ENCODE data around the gene ZNF428. TPM values are rescaled to one million over a fixed set of nuclear protein-coding genes. Genes with fewer than 3 reads are reported as not detected.
A peak's percentile ranks its signal among the peaks of the same experiment; 100 is the strongest.

ZNF428 gene
- total RNA-seq, 4 donors from 2014 or later = 28.9 to 61.5 (median 33.5) TPM

GRCh38 chr19:43582495-43582894 lies 36.9 kb downstream of the ZNF428 start:
- no peak for DNase-seq
- H3K36me3 ChIP-seq = no peaks in the 10 kb centered on the region
- intact Hi-C loops (cut with DNase I) = no loop called here
- 97 to 100% methylated on average over 2 of the region's 2 CpGs for WGBS, 2 donors
- no peak overlapping the region for H3K4me3 ChIP-seq (replicated peaks in 1 of 3)
- H3K9me3 ChIP-seq = no peaks in the 10 kb centered on the region
- H3K4me1 ChIP-seq = peaks cover 4 to 29% of the 10 kb centered on the region in 2 donors
- H3K27me3 ChIP-seq = no peaks in the 10 kb centered on the region
- no peak overlapping the region for H3K27ac ChIP-seq
- TF ChIP-seq POLR2A (IDR thresholded peaks at IDR 0.05) (no peak), CTCF (IDR thresholded peaks at IDR 0.05) (no peak)

- H3K27ac ChIP-seq = no peak overlapping the region
- no peak for TF ChIP-seq CTCF (IDR thresholded peaks at IDR 0.05)
- TF ChIP-seq POLR2A (IDR thresholded peaks at IDR 0.05) = no peak
- peaks cover 4 to 28% of the 10 kb centered on the region in 2 donors for H3K4me1 ChIP-seq
- no peaks in the 10 kb centered on the region for H3K9me3 ChIP-seq
- no peaks in the 10 kb centered on the region for H3K27me3 ChIP-seq
- H3K4me3 ChIP-seq (replicated peaks in 1 of 3) = no peak overlapping the region
- 80 to 90% methylated on average over 7 of the region's 7 CpGs for WGBS, 2 donors
- no peaks in the 10 kb centered on the region for H3K36me3 ChIP-seq
- intact Hi-C loops (cut with DNase I) = no loop called here
- DNase-seq = no peak
Observed at GRCh38 chr19:43581467-43581866, 38.0 kb downstream of the ZNF428 start.

DNA sequence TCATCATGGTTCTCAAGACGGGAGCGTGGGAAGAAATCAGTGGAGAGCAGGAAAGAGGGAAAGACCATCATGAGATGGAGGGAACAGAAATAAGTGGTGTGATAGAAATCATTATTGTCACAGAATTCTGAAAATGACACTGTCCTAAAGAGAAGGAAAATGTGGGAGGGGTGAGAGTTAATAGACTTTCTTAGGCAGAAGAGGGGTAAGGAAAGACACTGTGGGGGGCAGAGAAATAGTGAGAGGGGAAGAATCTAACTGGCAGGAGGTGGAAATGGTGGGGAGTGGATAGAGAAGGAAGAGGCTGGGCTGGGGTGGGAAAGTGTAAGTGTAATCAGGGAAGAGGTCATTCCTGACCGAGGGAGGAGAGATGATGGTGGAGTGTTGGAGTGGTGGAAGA lies 40.6 kb downstream of the ZNF428 start:
- 88 to 90% methylated on average over 3 of the region's 3 CpGs for WGBS, 2 donors
- TF ChIP-seq POLR2A (IDR thresholded peaks at IDR 0.05) (no peak), CTCF (IDR thresholded peaks at IDR 0.05) (no peak)
- no peak overlapping the region for H3K27ac ChIP-seq
- H3K36me3 ChIP-seq = no peaks in the 10 kb centered on the region
- H3K4me1 ChIP-seq = peaks cover 13 to 27% of the 10 kb centered on the region in 2 donors
- no peaks in the 10 kb centered on the region for H3K9me3 ChIP-seq
- intact Hi-C loops (cut with DNase I) = no loop called here
- no peak for DNase-seq
- H3K4me3 ChIP-seq (replicated peaks in 1 of 3) = no peak overlapping the region
- H3K27me3 ChIP-seq = no peaks in the 10 kb centered on the region

- 64 to 72% methylated on average over 37 of the region's 37 CpGs for WGBS, 2 donors
- no peak for DNase-seq
- TF ChIP-seq CTCF (IDR thresholded peaks at IDR 0.05) (no peak), POLR2A (IDR thresholded peaks at IDR 0.05) (no peak)
- no peaks in the 10 kb centered on the region for H3K36me3 ChIP-seq
- H3K27ac ChIP-seq = peak overlapping the region in 2 of 3 donors; percentile 57 to 77
- peak overlapping the region in 1 of 3 donors; percentile 44 for H3K4me3 ChIP-seq (replicated peaks in 1 of 3)
- H3K4me1 ChIP-seq = peaks cover 16 to 25% of the 10 kb centered on the region in 2 donors
- H3K9me3 ChIP-seq = no peaks in the 10 kb centered on the region
- H3K27me3 ChIP-seq = no peaks in the 10 kb centered on the region
- intact Hi-C loops (cut with DNase I) = loop anchor here (2.0 kb wide), 1 partner anchor 21 kb away; the partner anchor contains the start of genes IRGQ and ZNF576
Observed at GRCh38 chr19:43575955-43576878, 43.2 kb downstream of the ZNF428 start.

All from thyroid gland (tissue), 4 donors.